Kidney tubule cell (primary cell): ENCODE measurements around the gene VAC14.
A peak's percentile ranks its signal among the peaks of the same experiment; 100 is the strongest.

Experiments
- DNase-seq: peaks from one replicate; pipeline ENCODE4 v3.0.0-alpha.2; 2018; ENCODE audit warnings: low spot score

The VAC14 gene

DNA sequence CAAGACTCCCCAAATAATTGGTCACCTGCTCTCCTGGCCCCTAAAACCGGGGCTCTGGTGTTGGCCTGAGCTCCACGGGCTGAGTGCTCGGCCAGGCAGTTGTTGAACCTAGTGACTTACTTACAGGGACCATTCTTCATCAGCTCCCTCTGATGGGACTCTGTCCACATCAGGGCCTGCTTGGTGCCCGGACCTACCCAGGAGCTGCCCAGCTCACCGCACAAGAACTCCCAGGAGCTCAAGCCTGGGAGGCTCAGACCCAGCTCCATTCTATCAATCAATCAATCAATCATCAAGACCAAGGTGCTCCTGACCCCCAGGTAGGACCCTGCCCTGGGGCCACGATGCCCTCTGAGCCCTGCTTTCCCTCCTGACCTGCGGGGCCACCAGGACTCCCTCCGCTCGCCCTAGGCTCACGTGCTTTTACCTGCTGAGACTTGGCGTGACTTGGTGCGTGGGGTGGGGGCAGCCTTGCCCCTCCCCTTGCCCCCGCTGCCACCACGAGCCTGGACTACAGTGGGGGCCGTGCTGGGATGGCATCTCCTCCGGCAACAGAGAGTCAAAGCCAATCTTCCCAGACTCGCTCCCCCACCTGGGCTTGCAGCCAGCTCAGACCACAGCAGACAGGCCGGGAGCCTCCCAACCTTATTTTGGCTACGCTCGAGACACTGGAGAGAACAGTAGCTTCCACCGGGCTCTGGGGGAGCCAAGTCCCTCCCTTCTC is 138.9 kb downstream of the VAC14 start:
- no peak for DNase-seq

DNA sequence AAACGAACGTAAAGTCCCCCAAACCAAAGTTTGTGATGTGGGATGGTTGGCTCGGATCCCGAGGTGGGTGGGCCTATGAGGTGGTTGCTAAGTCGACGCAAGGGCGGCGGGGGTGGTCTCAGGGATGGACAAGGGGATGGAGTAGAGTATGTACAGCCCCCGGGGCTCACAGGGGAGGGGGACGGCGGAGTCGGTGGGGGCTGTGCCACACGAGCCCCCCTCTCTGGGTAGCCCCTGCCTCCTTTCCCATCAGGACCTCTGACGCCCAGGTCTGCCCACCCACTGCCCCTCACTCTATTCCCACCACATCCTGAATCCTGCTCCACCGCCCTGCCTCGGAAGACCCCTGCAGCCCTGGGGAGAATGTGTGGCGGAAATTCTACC is 139.4 kb downstream of the VAC14 start:
- DNase-seq = no peak

GRCh38 chr16:70660672-70661350 is 140.1 kb downstream of the VAC14 start:
- DNase-seq = no peak

DNA sequence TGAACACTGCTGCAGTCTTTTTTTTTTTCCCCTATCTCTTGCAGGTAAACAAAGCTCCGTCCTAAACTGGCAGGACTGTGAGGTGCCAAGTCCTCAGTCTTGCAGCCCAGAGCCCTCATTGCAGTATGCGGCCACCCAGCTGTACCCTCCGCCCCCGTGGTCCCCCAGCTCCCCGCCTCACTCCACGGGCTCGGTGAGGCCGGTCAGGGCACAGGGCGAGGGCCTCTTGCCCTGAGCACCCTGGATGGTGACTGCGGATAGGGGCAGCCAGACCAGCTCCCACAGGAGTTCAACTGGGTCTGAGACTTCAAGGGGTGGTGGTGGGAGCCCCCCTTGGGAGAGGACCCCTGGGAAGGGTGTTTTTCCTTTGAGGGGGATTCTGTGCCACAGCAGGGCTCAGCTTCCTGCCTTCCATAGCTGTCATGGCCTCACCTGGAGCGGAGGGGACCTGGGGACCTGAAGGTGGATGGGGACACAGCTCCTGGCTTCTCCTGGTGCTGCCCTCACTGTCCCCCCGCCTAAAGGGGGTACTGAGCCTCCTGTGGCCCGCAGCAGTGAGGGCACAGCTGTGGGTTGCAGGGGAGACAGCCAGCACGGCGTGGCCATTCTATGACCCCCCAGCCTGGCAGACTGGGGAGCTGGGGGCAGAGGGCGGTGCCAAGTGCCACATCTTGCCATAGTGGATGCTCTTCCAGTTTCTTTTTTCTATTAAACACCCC is 140.8 kb downstream of the VAC14 start:
- DNase-seq = no peak

DNA sequence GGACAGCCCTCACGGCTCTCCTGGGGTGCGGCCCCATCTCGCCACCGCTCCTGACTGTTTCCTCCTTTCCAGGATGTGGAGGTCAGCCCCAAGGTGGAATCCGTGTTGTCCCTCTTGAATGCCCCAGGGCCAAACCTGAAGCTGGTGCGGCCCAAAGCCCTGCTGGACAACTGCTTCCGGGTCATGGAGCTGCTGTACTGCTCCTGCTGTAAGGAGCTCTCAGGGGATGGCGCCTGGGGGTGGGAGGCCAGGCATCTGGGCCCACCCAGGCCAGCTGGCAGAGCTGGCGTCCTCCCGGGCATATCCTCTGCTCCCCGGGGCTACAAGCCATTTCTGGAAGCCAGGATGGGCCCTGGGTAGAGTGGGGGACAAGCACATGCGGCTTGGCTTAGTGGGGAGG is 141.4 kb downstream of the VAC14 start:
- no peak for DNase-seq

GRCh38 chr16:70658921-70659320 is 142.0 kb downstream of the VAC14 start:
- DNase-seq = no peak

GRCh38 chr16:70657956-70658355 is 143.0 kb downstream of the VAC14 start:
- no peak for DNase-seq

DNA sequence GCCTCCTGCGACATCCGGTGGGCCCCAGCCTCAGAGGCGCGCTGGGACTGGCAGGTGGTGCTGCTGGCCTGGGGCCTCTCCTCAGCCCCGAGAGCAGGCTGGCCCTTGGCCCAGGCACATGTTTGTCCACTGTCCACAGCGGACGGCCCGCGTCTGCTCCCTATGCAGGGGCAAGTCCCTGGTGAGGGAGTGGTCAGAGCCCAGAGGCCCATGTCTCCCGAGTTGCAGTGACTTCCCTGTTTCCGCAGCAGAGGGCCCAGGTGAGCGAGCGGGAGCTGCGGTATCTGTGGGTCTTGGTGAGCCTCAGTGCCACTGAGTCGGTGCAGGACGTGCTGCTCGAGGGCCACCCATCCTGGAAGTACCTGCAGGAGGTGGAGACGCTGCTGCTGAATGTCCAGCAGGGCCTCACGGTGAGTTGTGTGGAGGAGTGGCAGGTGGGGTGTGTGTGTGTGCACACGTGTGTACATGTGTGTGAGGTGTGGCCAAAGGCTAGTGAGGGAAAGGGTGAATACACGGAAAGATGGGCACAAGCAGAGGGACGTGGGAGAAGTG is 144.2 kb downstream of the VAC14 start:
- no peak for DNase-seq

DNA sequence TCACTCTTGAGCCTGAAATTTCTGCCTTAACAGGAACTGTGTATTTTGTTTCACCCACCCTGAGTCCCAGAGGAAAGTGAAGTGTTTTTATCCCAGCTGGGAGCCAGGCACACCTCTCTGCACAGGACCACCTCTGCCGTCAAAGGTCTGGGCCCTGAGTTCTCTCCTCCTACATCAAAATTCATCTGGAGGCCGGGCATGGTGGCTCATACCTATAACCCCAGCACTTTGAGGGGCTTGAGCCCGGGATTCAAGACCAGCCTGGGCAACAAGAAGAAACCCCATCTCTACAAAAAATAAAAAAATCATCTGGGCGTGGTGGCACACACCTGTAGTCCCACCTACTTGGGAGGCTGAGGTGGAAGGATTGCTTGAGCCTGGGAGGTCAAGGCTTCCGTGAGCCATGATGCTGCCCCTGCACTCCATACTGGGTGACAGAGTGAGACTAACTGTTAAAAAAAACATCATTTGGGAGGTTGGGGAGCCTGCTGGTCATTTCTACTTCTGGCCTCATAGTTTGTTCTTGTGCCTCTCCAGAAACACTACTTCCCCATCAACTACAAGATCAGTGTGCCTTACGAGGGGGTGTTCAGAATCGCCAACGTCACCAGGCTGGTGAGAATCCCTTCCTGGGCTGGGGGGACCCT is 144.8 kb downstream of the VAC14 start:
- DNase-seq = no peak

DNA sequence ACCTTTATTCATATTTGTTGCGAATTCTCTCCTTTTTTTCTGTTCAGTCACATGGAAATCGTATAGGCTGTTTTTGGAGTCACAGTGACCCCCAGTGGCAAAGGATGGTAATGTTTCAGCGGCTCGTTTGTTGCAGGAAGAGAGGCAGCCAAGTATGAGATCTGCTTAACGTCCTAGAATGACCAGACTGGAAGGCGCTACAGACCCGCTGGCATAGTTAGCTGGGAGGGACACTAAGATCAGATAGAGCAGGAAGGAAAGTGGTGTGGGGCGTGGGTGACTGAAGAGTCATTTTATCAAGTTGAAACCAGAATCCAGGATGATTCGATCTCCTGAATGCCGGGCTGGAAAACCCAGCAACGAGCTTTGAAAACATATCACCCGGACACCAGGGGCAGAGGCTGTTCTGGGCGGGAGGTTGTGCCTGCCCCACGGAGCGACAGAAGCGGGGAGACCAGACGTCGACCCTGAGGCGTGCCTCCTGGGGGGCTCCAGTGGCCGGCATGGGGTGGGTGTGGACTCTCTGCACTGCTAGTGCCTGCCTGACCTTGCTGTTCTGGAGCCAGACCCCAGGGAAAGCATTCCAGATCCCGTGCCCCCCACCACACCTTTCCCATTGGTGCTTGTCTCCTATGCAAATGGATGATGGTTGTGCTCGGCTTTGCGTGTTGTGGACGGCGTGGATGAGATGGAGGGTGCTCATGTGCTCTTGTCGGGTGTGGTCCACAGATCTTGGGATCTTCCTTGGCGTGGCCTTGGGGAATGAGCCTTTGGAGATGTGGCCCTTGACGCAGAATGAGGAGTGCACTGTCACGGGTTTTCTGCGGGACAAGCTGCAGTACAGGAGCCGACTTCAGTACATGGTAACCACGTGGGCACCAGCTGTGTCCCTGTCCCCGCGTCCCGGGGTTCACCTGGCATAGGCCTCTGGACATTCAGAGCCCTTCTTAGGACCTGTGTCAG is 146.9 kb downstream of the VAC14 start:
- DNase-seq = peak; percentile 85

- peak; percentile 8 for DNase-seq
Observed at GRCh38 chr16:70653406-70653805, 147.6 kb downstream of the VAC14 start.

DNA sequence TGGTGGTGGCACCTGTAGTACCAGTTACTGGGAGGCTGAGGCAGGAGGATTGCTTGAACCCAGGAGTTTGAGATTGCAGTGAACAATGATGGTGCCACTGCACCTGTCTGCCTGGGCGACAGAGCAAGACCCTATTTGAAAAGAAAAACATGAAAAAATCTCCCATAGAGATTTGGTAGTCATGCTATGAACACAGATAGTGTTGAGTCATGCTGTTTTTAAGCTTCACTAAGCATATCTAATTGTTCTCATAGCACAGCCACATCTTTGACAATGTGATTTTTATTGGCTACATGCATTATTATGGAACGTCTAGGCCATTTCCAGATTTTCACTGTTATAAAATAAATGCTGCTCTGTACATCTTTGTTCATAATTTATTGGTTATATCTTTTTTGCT is 148.6 kb downstream of the VAC14 start:
- DNase-seq = peak; percentile 77

DNA sequence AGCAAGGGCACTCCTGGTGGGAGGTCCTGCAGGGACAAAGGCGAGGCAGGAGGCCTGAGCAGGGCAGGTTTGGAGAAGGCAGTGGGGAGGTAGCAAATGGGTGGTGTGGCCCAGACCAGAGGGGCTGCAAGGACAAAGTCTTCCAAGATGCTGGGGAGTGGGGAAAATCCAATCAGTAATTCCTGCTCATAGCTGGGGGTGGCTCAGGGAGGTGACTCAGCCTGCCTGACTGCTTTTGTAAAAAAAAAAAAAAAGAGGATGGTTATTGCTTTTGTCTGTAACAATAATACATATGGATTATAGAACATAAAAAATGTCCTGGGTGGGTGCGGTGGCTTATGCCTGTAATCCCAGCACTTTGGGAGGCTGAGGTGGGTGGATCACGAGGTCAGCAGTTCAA is 149.4 kb downstream of the VAC14 start:
- peak; percentile 11 for DNase-seq

GRCh38 chr16:70650216-70650615 is 150.7 kb downstream of the VAC14 start:
- no peak for DNase-seq

GRCh38 chr16:70649300-70649699 is 151.7 kb downstream of the VAC14 start:
- DNase-seq = no peak

GRCh38 chr16:70648606-70649005 is 152.4 kb downstream of the VAC14 start:
- DNase-seq = no peak

- no peak for DNase-seq
Observed at GRCh38 chr16:70647441-70648359, 153.3 kb downstream of the VAC14 start.

DNA sequence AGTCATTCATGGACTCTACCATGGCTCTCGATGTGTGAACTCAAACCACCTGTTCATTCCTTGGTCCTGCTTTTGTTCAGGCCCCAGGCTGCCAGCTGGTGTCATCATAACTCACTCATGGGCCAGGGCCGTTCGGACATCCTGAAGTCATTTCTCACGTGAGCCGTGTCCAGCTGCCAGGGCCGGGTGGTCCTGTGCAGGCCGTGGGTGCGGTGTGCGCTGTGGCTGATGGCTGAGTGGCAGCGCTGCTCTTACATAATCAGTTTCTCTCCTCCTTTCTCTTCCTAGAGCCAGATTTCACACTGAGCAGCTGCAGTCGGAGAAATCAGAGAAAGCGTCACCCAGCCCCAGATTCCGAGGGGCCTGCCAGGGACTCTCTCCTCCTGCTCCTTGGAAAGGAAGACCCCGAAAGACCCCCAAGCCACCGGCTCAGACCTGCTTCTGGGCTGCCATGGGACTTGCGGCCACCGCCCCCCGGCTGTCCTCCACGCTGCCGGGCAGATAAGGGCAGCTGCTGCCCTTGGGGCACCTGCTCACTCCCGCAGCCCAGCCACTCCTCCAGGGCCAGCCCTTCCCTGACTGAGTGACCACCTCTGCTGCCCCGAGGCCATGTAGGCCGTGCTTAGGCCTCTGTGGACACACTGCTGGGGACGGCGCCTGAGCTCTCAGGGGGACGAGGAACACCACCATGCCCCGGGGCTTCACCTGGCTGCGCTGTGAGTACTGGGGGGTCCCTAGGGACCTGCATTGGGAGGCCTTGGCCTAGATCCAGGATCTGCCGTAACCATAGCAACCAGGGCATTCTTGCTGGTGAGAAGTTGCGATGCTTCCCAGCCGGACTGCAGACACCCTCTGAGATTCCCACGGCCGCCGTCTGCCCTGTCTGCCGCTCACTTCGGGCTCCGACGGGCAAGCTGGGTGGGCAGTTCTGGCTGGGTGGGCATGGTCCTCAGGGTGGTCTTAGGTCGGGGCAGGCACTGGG is 154.4 kb downstream of the VAC14 start, which contains the start of gene IL34:
IL34 (plus strand) TSS at position 300 of the 982 bp plus-strand sequence; CDS start at position 689, 389 bp downstream.
- peak; percentile 26 for DNase-seq
